ENCODE data around the gene C4orf50. TPM values are rescaled to one million over a fixed set of nuclear protein-coding genes. Genes with fewer than 3 reads are reported as not detected.
"Not testable (repeated sequence)": the region's sequence is repeated elsewhere in the genome, so short reads cannot be mapped to it uniquely, and the experiment has no call there.

The C4orf50 gene
- total RNA-seq, 1 donor from 2014 or later, result under 0.01 TPM

GRCh38 chr4:5946653-5947052 lies 71.6 kb downstream of the C4orf50 start:
- not testable (repeated sequence) for DNase-seq (ENCODE audit: low read depth in 2 of 2)

GRCh38 chr4:5945936-5946335 lies 72.3 kb downstream of the C4orf50 start:
- no peak for DNase-seq (ENCODE audit: low read depth in 2 of 2)

- no peak for DNase-seq (ENCODE audit: low read depth in 2 of 2)
Measured at GRCh38 chr4:5945171-5945570, 73.1 kb downstream of the C4orf50 start.

GRCh38 chr4:5943561-5943960 lies 74.7 kb downstream of the C4orf50 start:
- no peak for DNase-seq (ENCODE audit: low read depth in 2 of 2)

- no peak for DNase-seq (ENCODE audit: low read depth in 2 of 2)
Measured at GRCh38 chr4:5942947-5943346, 75.3 kb downstream of the C4orf50 start.

GRCh38 chr4:5941601-5942000 lies 76.6 kb downstream of the C4orf50 start:
- no peak for DNase-seq (ENCODE audit: low read depth in 2 of 2)

GRCh38 chr4:5940470-5941203 lies 77.6 kb downstream of the C4orf50 start:
- DNase-seq (ENCODE audit: low read depth in 2 of 2), result peak in 1 of 2 donors; percentile 15

GRCh38 chr4:5933996-5934831 lies 84.0 kb downstream of the C4orf50 start:
- no peak for DNase-seq (ENCODE audit: low read depth in 2 of 2)

- DNase-seq (ENCODE audit: low read depth in 2 of 2), result no peak
Measured at GRCh38 chr4:5933116-5933515, 85.1 kb downstream of the C4orf50 start.

- no peak for DNase-seq (ENCODE audit: low read depth in 2 of 2)
Measured at GRCh38 chr4:5932035-5932568, 86.1 kb downstream of the C4orf50 start.

GRCh38 chr4:5931526-5931925 lies 86.7 kb downstream of the C4orf50 start:
- DNase-seq (ENCODE audit: low read depth in 2 of 2), result no peak

- DNase-seq (ENCODE audit: low read depth in 2 of 2), result no peak
Measured at GRCh38 chr4:5930876-5931275, 87.4 kb downstream of the C4orf50 start.

GRCh38 chr4:5930456-5930855 lies 87.8 kb downstream of the C4orf50 start:
- no peak for DNase-seq (ENCODE audit: low read depth in 2 of 2)

GRCh38 chr4:5928844-5929420 lies 89.3 kb downstream of the C4orf50 start:
- DNase-seq (ENCODE audit: low read depth in 2 of 2), result no peak

- no peak for DNase-seq (ENCODE audit: low read depth in 2 of 2)
Measured at GRCh38 chr4:5928274-5928673, 90.0 kb downstream of the C4orf50 start.

GRCh38 chr4:5927747-5928146 lies 90.5 kb downstream of the C4orf50 start:
- no peak for DNase-seq (ENCODE audit: low read depth in 2 of 2)

- DNase-seq (ENCODE audit: low read depth in 2 of 2), result no peak
Measured at GRCh38 chr4:5927116-5927515, 91.1 kb downstream of the C4orf50 start.

- DNase-seq (ENCODE audit: low read depth in 2 of 2), result peak in 1 of 2 donors; percentile 52
Measured at GRCh38 chr4:5926598-5926997, 91.6 kb downstream of the C4orf50 start.

- DNase-seq (ENCODE audit: low read depth in 2 of 2), result no peak
Measured at GRCh38 chr4:5925419-5926200, 92.6 kb downstream of the C4orf50 start.

- DNase-seq (ENCODE audit: low read depth in 2 of 2), result no peak
Measured at GRCh38 chr4:5924461-5925125, 93.6 kb downstream of the C4orf50 start.

- no peak for DNase-seq (ENCODE audit: low read depth in 2 of 2)
Measured at GRCh38 chr4:5923376-5923775, 94.9 kb downstream of the C4orf50 start.
